Activated naive CD4-positive, alpha-beta T cell treated with Interleukin-2 at 50 U/mL for 16 hours (primary cell): Measurements from ENCODE around the gene EBNA1BP2.
A peak's percentile ranks its signal among the peaks of the same experiment; 100 is the strongest.
"Not testable (repeated sequence)": the region's sequence is repeated elsewhere in the genome, so short reads cannot be mapped to it uniquely, and the experiment has no call there.

ENCODE experiments used
- DNase-seq: peaks from one replicate; pipeline ENCODE4 v3.0.0-alpha.2; 2020

EBNA1BP2 gene

DNA sequence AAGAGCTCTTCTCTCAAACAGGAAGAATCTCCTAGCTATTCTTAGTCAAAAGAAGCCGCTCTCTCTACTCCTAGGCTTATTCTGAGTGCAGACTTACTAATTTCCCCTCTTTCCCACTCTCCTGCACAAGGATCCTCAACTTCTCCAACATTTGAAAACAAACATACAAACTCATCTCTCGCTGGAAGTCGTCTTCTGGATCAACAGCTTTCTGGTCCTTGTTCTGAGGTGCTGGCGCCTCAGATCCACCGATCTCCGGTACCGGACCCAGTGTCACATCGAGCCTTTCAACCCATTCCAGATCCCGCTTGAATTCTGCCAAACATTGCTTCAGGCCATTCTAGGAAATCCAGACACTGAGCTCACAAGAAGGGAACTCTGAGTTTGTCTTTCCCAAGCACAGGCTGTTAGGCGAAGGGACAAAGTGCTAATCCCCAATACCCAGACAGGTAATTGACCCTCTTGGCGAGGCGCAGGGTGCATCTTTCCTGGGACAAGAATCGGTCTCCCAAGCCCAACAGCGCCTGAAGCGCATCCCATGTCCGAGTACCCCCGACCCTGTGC is 696 bp downstream of the EBNA1BP2 start:
- DNase-seq = no peak

- no peak for DNase-seq
Observed at GRCh38 chr1:43165765-43166164, 6.3 kb downstream of the EBNA1BP2 start.

DNA sequence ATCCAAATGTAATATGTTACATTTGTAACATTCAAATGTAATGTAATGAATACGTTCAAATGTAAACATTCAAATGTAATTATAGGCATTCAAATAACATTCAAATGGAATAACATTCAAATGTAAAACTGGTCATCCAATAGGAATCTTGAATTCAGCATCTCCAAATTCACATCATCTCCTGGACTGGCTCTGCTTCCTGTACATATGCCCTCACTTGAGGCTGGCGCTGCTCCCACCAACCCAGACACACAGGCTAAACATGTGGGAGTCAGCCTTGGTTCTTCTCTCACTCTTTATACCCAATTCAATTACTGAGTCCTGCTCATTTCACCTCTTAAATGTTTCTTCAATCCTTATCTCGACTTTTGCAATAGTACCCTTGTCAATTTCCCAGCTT is 6.9 kb downstream of the EBNA1BP2 start:
- DNase-seq = no peak

GRCh38 chr1:43156026-43156425 is 16.1 kb downstream of the EBNA1BP2 start:
- DNase-seq = no peak

DNA sequence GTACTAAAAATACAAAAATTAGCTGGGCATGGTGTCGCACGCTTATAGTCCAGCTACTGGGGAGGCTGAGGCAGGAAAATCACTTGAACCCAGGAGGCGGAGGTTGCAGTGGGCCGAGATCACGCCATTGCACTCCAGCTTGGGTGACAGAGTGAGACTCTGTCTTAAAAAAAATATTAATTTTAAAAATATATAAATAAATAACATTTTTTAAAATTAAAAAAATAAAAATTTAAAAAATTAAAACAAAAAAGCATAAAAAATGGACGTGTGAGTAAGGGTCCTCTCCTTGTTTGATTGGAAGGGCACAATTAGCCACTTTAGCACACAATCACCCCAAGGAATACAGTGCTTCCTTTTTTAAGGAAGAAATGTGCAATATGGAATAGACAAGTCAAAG is 18.6 kb downstream of the EBNA1BP2 start:
- no peak for DNase-seq

GRCh38 chr1:43152866-43153265 is 19.2 kb downstream of the EBNA1BP2 start:
- no peak for DNase-seq

DNA sequence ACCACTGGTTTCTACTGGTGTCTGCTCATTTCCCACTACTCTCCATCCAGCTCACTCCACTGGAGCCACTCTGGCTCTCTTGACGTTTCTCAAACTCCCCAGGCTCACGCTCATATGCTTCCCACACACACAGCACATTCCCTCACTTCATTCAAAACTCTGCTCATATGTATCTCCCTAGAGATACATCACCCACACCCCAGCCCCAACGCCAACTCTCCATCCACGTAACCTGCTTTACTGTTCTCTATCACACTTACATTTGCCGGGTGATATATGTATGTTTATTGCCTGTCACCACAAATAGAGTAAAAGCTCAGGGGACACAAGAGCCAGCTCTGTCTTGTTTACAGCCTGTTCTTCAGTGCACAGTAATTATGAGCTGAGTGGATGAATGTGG is 22.2 kb downstream of the EBNA1BP2 start:
- DNase-seq = no peak

DNA sequence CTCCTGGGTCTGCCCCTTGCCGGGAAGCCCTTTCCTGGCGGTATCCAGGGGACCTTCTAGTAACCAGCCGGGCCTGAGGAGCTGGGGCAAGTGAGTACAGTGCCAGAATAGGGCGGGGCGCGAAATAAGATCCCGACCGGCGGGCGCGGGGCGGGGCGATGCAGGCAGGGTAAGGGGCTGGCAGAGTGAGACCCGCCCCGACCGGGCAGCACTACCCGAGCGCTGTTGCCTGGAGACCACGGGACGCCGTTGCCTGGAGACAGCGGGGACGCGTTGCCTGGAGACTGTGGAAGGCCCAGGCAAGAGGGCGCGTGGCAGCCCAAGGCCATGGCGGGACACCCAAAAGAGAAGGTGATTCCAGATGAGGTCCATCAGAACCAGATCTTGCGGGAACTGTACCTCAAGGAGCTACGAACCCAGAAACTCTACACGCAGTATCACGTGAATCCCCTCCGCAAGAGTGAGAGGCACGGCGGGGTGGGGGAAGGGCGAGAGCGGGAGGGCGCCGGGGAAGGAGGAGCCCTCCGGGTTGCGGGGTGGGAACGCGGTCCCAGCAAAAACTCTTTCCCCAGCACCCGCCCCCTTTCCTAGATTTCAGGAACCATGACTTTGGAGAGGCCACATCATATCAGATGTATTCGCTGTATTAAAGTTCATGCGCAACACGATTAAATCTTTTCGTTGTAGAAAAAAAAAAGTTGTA is 24.3 kb downstream of the EBNA1BP2 start:
- peak; percentile 12 for DNase-seq

DNA sequence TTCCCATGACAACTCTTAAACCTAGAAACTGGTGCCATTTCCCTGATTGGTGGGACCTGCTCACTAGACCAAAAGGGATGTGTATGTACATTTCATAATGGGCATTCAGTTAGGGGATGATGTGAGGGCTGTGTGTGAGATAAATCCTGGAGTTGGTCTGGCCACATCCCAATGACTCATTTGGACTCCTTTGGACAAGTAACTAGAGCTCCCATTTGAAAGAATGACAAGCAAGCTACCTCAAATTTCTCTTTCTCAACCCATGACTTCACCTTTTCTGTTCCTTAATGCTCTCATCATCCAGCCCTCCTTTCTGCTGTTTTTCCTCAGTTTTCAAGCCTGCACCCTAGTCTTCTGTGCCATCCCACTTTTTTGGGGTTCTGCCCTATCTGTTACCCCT is 27.9 kb downstream of the EBNA1BP2 start:
- DNase-seq = no peak

DNA sequence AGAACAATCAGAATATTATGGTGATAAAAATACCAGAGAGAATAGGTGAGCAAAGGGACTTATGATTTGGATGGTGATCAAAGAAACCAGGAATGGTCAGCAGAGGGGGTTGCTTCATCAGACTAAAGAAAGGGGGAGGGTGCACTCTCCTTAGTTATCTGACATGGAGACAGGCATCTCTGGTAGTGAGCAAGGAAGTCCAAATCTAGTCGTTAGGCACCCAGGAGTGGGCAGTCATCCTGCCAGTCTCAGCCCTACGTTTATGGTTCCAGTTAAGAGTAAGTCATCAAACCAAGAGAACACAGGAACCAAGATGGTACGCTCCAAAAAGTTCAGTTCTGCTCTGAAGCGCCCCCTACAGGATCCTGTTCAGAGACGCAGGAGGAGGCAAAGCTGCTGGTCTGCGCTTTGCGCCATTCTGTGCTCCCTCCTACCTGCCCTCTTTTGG is 28.6 kb downstream of the EBNA1BP2 start:
- DNase-seq = no peak

DNA sequence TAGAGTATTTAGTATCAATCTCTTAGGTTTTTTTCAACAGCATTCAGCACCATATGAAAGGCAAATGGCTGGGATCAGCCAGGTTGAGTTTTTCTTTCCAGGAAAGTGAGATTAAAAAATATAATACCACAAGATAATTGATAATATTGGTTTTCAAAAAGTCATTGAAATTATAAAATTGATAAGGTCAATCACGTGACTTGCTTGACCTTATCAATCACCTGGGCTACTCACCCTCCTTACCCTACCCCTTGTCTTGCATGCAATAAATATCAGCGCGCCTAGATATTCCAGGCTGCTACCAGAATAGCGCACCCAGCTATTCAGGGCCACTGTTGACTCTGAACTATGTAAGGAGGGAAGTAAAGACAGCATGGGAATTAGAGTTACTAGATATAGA is 31.5 kb downstream of the EBNA1BP2 start:
- no peak for DNase-seq

DNA sequence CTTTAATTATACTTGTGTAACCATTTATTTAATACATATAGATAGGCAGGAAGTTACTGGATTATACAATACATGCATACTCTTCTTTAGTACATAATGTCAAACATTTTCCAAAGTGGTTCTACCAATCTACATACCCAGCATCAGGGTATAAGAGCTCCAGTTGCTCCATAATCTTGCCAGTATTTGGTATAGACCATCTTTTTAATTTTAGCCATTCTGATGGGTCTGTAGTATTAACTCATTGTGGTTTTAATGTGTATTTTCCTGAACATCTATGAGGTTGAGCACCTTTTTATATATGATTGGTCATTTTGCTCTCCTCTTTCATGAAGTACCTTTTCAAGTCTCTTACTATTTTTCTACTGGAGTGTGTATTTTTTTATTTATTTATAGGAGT is 32.1 kb downstream of the EBNA1BP2 start:
- no peak for DNase-seq

DNA sequence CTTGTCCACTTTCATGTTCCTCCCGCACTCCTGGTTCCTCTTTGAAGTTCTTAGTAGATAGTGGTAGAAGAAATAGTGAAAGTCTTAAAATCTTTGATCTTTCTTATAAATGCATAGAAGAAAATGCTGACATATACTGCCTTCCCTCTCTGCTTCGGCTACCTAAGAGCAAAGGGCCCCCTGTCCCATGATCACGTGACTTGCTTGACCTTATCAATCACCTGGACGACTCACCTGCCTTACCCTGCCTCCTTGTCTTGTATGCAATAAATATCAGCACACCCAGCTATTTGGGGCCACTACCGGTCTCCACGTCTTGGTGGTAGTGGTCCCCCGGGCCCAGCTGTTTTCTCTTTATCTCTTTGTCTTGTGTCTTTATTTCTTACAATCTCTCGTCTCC is 32.8 kb downstream of the EBNA1BP2 start:
- not testable (repeated sequence) for DNase-seq

DNA sequence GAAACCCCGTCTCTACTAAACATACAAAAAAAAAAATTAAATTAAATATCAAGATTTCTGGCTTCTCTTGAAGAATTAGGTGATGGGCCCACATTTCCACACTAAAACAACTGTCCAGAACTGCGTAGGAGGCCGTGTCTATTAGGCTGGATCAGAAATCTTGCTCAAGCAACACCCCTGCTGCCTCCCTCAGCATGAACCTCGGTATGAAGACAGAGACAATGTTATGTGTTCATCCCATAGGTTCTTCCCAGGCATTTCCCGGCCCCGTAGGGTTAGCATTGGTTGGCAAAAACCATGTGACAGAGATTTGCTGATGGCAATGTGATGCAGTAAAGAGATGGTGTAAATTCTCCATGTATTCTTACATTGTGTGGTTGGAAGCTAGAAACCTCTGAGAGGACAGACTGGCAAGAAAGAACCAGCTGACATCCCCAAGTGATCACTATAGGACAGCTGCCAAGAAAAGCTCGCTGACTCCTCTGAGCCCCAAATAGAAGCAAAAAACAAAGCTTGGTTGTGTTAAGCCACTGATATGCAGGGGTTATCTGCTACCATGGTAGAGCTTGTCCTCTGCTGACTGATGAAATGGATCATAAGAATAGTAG is 34.5 kb downstream of the EBNA1BP2 start:
- no peak for DNase-seq

- DNase-seq = no peak
Observed at GRCh38 chr1:43135857-43136781, 36.0 kb downstream of the EBNA1BP2 start.

DNA sequence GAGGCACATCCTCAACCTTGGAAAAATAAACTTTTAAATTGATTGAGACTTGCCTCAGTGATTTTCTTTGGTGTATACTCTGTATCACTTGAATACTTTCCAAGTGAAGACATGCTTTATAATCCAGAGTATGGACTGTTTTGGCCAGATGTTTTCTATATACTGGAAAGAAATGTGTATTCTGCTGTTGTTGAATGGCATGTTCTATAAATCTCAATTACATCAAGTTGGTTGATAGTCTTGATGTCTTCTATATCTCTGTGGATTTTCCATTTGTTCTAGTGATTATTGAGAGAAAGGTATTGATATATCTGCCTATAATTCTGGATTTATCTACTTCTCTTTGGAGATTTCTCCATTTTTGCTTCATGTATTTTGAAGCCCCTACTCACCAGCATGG is 37.5 kb downstream of the EBNA1BP2 start:
- no peak for DNase-seq

- no peak for DNase-seq
Observed at GRCh38 chr1:43134068-43134467, 38.0 kb downstream of the EBNA1BP2 start.

GRCh38 chr1:43129426-43129825 is 42.7 kb downstream of the EBNA1BP2 start:
- DNase-seq = no peak

GRCh38 chr1:43128816-43129215 is 43.3 kb downstream of the EBNA1BP2 start:
- DNase-seq = no peak

GRCh38 chr1:43123031-43123430 is 49.1 kb downstream of the EBNA1BP2 start:
- DNase-seq = no peak

DNA sequence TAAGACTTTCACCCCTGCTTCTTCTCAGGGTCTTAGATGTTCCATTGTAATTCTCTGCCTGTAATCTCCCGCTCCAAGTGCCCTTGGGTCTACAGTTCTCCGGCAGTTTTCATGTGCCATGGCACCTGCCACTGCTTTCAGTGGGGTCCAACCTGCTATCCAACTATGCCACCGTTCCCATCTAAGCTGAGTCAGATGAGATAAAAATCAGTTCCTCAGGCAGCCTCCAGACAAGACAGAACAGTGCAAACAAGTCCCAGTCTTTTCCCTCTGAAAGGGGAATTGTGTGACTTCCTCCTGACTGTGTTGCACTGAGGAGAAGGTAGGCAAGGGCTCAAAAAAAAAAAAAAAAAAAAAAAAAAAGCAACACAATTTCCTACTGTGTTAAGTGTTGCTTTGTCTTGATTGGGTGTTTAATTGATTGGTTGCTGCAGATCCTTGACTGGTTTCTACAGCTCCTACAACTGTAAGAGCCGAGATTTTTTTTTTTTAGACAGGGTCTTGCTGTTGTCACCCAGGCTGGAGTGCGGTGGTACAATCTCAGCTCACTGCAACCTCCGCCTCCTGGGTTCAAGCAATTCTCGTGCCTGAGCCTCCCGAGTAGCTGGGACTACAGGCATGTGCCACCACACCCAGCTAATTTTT is 50.7 kb downstream of the EBNA1BP2 start:
- no peak for DNase-seq

DNA sequence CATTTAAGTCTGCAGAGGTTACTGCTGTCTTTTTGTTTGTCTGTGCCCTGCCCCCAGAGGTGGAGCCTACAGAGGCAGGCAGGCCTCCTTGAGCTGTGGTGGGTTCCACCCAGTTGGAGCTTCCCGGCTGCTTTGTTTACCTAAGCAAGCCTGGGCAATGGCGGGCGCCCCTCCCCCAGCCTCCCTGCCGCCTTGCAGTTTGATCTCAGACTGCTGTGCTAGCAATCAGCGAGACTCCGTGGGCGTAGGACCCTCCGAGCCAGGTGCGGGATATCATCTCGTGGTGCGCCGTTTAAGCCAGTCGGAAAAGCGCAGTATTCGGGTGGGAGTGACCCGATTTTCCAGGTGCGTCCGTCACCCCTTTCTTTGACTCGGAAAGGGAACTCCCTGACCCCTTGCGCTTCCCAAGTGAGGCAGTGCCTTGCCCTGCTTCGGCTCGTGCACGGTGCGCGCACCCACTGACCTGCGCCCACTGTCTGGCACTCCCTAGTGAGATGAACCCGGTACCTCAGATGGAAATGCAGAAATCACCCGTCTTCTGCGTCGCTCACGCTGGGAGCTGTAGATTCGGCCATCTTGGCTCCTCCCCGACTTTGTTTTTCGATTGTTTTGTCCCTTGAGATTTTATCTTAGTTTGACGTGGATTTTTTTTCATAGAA is 52.0 kb downstream of the EBNA1BP2 start:
- DNase-seq = not testable (repeated sequence)
